Coronary artery (tissue), 2 donors: ENCODE data around the gene SLC43A2.
"Not testable (repeated sequence)": the region's sequence is repeated elsewhere in the genome, so short reads cannot be mapped to it uniquely, and the experiment has no call there.

ENCODE experiments used
- DNase-seq: peaks from one replicate; pipeline ENCODE4 v3.0.0-alpha.2; 2017; ENCODE audit warnings: low spot score
- H3K27ac ChIP-seq, 2 donors: fragments of 200-600 bp; sonication (generic); one replicate each; pipeline ENCODE4 v1.5.1; 2016 to 2019
- H3K4me3 ChIP-seq: fragments of 200-600 bp; sonication (generic); 2 replicates; pipeline ENCODE4 v1.5.1; 2016; ENCODE audit warnings: mild to moderate bottlenecking, moderate library complexity
- CTCF ChIP-seq: fragments of 200-600 bp; sonication (generic); IDR thresholded peaks from one replicate; pipeline ENCODE4 v1.5.1; 2019; ENCODE audit warnings: antibody characterized with exemption

SLC43A2 gene

GRCh38 chr17:1627982-1628855 is at the start of gene SLC43A2:
TSS of gene SLC43A2 (minus strand) at chr17:1628834. CDS start at chr17:1627874, 960 bp downstream.
- peak within 1 kb of the TSS; percentile 82 for H3K4me3 ChIP-seq
- TF ChIP-seq CTCF, result no peak
- DNase-seq, result peak; percentile 82
- H3K27ac ChIP-seq, result peak within 1 kb of the TSS; percentile 94 to 95

DNA sequence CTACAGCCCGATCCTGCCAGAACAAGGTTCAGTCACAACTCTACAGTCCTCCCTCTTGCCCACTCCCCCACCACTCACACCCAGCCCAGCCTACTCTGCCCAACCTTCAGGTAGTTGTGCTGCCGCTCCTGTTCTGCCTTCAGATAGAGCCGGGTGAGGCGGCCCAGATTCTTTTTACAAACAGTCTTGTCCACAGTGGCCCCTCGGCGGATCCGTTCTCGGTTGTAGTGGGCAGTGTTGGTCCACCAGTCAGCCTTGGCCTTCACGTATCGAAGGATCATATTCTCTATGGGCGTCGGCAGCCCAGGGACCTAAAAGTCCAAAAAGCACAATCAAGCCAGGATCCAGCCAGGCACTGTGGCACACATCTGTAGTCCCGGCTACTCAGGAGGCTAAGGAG is 47.8 kb upstream of the SLC43A2 start:
- Histone ChIP-seq H3K27ac (no peak overlapping the region), H3K4me3 (no peak overlapping the region)
- no peak for DNase-seq
- TF ChIP-seq CTCF, result no peak

DNA sequence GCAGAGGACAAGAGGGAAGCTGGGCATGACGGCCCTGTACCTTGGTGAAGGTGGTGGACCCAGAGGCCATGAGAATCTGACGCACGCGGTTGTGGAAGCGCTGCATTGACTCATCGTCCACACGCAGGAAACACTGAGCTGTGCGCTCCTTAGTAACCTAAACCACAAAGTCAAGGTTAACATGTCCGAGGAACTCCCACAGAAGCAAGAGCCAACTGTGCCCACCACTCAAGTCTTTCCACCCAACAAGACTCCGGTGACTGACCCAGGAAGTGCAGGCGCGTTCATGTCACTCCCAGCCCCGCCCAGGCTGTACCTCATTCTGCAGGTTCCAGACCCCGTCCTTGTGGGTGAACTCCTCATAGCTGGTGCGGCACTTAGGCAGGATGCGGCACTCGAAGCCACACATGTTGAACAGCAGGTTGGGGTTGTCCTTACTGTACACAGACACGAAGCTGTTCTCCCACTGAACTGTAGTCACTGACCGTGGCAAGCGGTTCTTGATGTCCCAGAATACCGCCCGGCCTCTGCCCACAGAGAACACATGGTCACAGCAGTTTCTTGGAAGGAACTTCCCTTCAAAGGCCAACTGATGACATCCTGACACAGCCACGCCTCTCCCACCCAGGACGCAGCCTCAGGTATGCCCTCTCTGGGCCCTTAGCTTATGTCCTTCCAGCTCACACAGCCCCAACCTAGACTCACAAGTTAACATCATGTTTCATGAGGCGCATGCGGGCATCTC is 44.6 kb upstream of the SLC43A2 start:
- Histone ChIP-seq H3K27ac (no peak overlapping the region), H3K4me3 (no peak overlapping the region)
- no peak for DNase-seq
- TF ChIP-seq CTCF, result no peak

DNA sequence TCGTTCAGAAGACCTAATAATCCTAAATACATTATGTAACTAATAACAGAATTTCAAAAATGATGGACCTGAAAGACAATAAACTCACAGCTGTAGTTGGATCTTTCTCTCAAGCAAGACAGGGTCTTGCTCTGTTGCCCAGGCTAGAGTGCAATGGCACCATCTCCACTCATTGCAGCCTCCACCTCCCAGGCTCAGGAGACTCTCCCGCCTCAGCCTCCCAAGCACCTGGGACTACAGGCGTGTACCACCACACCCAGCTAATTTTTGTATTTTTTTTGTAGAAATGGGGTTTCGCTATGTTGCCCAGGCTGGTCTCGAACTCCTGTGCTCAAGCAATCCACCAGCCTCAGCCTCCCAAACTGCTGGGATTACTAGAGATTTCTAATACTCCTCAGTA is 35.3 kb upstream of the SLC43A2 start:
- not testable (repeated sequence) for DNase-seq, H3K27ac ChIP-seq, H3K4me3 ChIP-seq

DNA sequence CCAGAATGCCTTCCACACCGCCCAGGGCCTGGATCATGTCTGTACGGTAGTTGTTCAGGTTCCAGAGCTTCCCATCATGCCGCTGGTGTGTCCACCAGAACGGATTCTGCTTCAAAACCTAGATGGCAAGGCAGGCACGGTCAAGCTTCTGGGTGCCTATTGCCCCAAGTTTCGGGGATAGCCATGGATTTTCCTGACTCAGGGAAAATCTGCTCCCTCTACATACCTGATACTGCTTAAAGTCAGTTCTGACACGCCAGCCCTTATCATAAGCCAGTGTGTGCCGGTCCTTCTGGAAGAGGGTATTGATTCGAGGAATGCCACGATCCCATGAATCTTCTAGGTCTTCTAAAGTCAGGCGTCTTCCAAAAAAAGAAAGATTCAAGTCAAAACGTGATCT is 32.4 kb upstream of the SLC43A2 start:
- DNase-seq, result no peak
- no peak for TF ChIP-seq CTCF
- H3K4me3 ChIP-seq, result no peak overlapping the region
- no peak overlapping the region for H3K27ac ChIP-seq

- DNase-seq, result no peak
- H3K27ac ChIP-seq, result no peak overlapping the region
- TF ChIP-seq CTCF, result no peak
- H3K4me3 ChIP-seq, result no peak overlapping the region
Observed at GRCh38 chr17:1658100-1658499, 29.5 kb upstream of the SLC43A2 start.

GRCh38 chr17:1653735-1654134 is 25.1 kb upstream of the SLC43A2 start:
- H3K4me3 ChIP-seq, result no peak overlapping the region
- DNase-seq, result no peak
- no peak for TF ChIP-seq CTCF
- peak overlapping the region in 1 of 2 donors; percentile 18 for H3K27ac ChIP-seq

DNA sequence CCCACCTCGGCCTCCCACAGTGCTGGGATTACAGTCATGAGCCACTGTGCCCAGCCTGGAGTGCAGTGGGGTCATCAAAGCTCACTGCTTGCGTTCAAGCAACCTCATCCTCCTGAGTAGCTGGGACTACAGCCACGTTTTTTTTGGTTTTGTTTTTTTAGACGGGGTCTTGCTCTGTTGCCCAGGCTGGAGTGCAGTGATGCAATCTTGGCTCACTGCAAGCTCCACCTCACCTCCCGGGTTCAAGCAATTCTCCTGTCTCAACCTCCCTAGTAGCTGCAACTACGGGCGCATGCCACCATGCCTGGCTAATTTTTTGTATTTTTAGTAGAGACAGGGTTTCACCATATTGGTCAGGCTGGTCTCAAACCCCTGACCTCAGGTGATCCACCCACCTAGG is 24.2 kb upstream of the SLC43A2 start:
- not testable (repeated sequence) for DNase-seq, H3K27ac ChIP-seq, H3K4me3 ChIP-seq
